Peyer's patch (tissue), 4 donors: ENCODE data around the gene B3GAT3. TPM values are rescaled to one million over a fixed set of nuclear protein-coding genes. Genes with fewer than 3 reads are reported as not detected.

Experiments used
- DNase-seq, 3 donors: peaks; one replicate each; pipeline ENCODE4 v3.0.0-alpha.2; 2017 to 2019
- H3K27ac ChIP-seq, 4 donors: fragments of 200-600 bp; sonication (generic); one replicate each; pipeline ENCODE4 v1.5.1; 2016 to 2019
- H3K27me3 ChIP-seq, 2 donors: fragments of 200-600 bp; sonication (generic); one replicate each; pipeline ENCODE4 v1.5.1; 2019
- H3K36me3 ChIP-seq, 3 donors: fragments of 200-600 bp; sonication (generic); one replicate each; pipeline ENCODE4 v1.5.1; 2016 to 2019
- H3K4me1 ChIP-seq, 4 donors: fragments of 200-600 bp; sonication (generic); one replicate each; pipeline ENCODE4 v1.5.1; 2016 to 2019
- H3K4me3 ChIP-seq, 4 donors: fragments of 200-600 bp; sonication (generic); 1 replicate in 3 of 4; 2 replicates in 1 of 4; pipeline ENCODE4 v1.5.1; 2016 to 2019; ENCODE audit warnings: mild to moderate bottlenecking in 1 of 4
- H3K9me3 ChIP-seq, 4 donors: fragments of 200-600 bp; sonication (generic); one replicate each; pipeline ENCODE4 v1.5.1; 2016 to 2019; ENCODE audit warnings: mild to moderate bottlenecking in 1 of 4
- CTCF ChIP-seq, 6 experiments: fragments of 450-650 bp in 4 of 6; fragments of 200-600 bp in 2 of 6; sonication (generic) in 1 of 6; IDR thresholded peaks; one replicate each; pipeline ENCODE4 v1.5.1; 2017 to 2019; ENCODE audit warnings: antibody characterized with exemption in 6 of 6, mild to moderate bottlenecking in 3 of 6, moderate library complexity in 1 of 6
- POLR2A ChIP-seq, 2 donors: fragments of 450-650 bp; IDR thresholded peaks; one replicate each; pipeline ENCODE4 v1.5.1; 2017; ENCODE audit warnings: antibody characterized with exemption in 2 of 2, mild to moderate bottlenecking in 2 of 2, moderate library complexity in 2 of 2
- total RNA-seq, 4 donors: library from RNA; depleted of rRNA; stranded (reverse); fragments of >200 nt; gene quantifications; one replicate each; pipeline ENCODE4 v1.1.0, GENCODE V29; 2016

Gene B3GAT3
- total RNA-seq, 4 donors from 2014 or later: 26.6 to 88.3 (median 38.0) TPM

GRCh38 chr11:62665599-62666258, 43.9 kb upstream of the B3GAT3 start:
- peaks cover 0 to 49% (median 17%) of the 10 kb centered on the region in 4 donors for H3K4me1 ChIP-seq
- H3K27me3 ChIP-seq: no peaks in the 10 kb centered on the region
- no peak for TF ChIP-seq CTCF (IDR thresholded peaks at IDR 0.05)
- TF ChIP-seq POLR2A (IDR thresholded peaks at IDR 0.05): no peak
- H3K27ac ChIP-seq: peak overlapping the region; percentile 80 to 94 (median 92)
- H3K9me3 ChIP-seq: no peaks in the 10 kb centered on the region
- H3K4me3 ChIP-seq: peak overlapping the region; percentile 75 to 86 (median 82)
- DNase-seq: peak in 2 of 3 donors; percentile 52 to 75
- H3K36me3 ChIP-seq: peaks cover 0 to 14% (median 0%) of the 10 kb centered on the region in 3 donors

- DNase-seq: peak; percentile 94 to 98 (median 96)
- H3K27ac ChIP-seq: peak within 1 kb of the TSS; percentile 80 to 94 (median 92)
- H3K36me3 ChIP-seq: peaks cover 0 to 14% (median 0%) of the 10 kb centered on the region in 3 donors
- H3K4me1 ChIP-seq: peaks cover 0 to 43% (median 14%) of the 10 kb centered on the region in 4 donors
- TF ChIP-seq CTCF (IDR thresholded peaks at IDR 0.05) (no peak), POLR2A (IDR thresholded peaks at IDR 0.05) (peak; percentile 99)
- H3K27me3 ChIP-seq: no peaks in the 10 kb centered on the region
- H3K4me3 ChIP-seq: peak within 1 kb of the TSS; percentile 75 to 86 (median 82)
- H3K9me3 ChIP-seq: no peaks in the 10 kb centered on the region
These were observed 43.4 kb upstream of the B3GAT3 start, which contains the start of the genes C11orf98 and CSKMT for GRCh38 chr11:62665075-62665598. Gene C11orf98, minus strand, starts transcription at chr11:62665210. Its CDS starts 41 bp downstream, at chr11:62665169. Gene CSKMT, plus strand, starts transcription at chr11:62665312. Its CDS starts 568 bp downstream, at chr11:62665880.

GRCh38 chr11:62664405-62665074, 42.8 kb upstream of the B3GAT3 start:
- Histone ChIP-seq H3K27ac (peak overlapping the region; percentile 80 to 94 (median 92)), H3K9me3 (no peaks in the 10 kb centered on the region), H3K27me3 (no peaks in the 10 kb centered on the region), H3K4me3 (peak overlapping the region; percentile 75 to 86 (median 82)), H3K4me1 (peaks cover 0 to 37% (median 13%) of the 10 kb centered on the region in 4 donors), H3K36me3 (peaks cover 0 to 14% (median 0%) of the 10 kb centered on the region in 3 donors)
- peak in 1 of 3 donors; percentile 71 for DNase-seq
- TF ChIP-seq CTCF (IDR thresholded peaks at IDR 0.05) (no peak), POLR2A (IDR thresholded peaks at IDR 0.05) (no peak)

GRCh38 chr11:62656796-62657429, 35.1 kb upstream of the B3GAT3 start:
- DNase-seq: no peak
- no peak overlapping the region for H3K4me3 ChIP-seq
- H3K4me1 ChIP-seq: peaks cover 0 to 7% (median 3%) of the 10 kb centered on the region in 4 donors
- H3K9me3 ChIP-seq: no peaks in the 10 kb centered on the region
- H3K27me3 ChIP-seq: no peaks in the 10 kb centered on the region
- TF ChIP-seq POLR2A (IDR thresholded peaks at IDR 0.05) (no peak), CTCF (IDR thresholded peaks at IDR 0.05) (no peak)
- no peaks in the 10 kb centered on the region for H3K36me3 ChIP-seq
- no peak overlapping the region for H3K27ac ChIP-seq

- no peak for DNase-seq
- no peak overlapping the region for H3K4me3 ChIP-seq
- no peaks in the 10 kb centered on the region for H3K27me3 ChIP-seq
- TF ChIP-seq CTCF (IDR thresholded peaks at IDR 0.05) (no peak), POLR2A (IDR thresholded peaks at IDR 0.05) (no peak)
- no peak overlapping the region for H3K27ac ChIP-seq
- peaks cover 0 to 6% (median 0%) of the 10 kb centered on the region in 3 donors for H3K36me3 ChIP-seq
- no peaks in the 10 kb centered on the region for H3K9me3 ChIP-seq
- peaks cover 0 to 13% (median 7%) of the 10 kb centered on the region in 4 donors for H3K4me1 ChIP-seq
These were observed 32.5 kb upstream of the B3GAT3 start for GRCh38 chr11:62654297-62654696.
